T1000 (cell line): ENCODE measurements around the gene STK17B.
"Not testable (repeated sequence)": the region's sequence is repeated elsewhere in the genome, so short reads cannot be mapped to it uniquely, and the experiment has no call there.

Experiments used
- DNase-seq: peaks from one replicate; lab custom pipeline; 2025; ENCODE audit warnings: mixed read lengths; lab: John Stamatoyannopoulos, UW

STK17B gene

GRCh38 chr2:196171248-196171871 lies at the start of gene STK17B:
Gene STK17B, minus strand, starts transcription at chr2:196171578. Its CDS starts 8,195 bp downstream, at chr2:196163383.
- DNase-seq: peak; percentile 83

GRCh38 chr2:196220671-196221070 lies 49.3 kb upstream of the STK17B start:
- no peak for DNase-seq

- DNase-seq: no peak
Measured at GRCh38 chr2:196219671-196220070, 48.3 kb upstream of the STK17B start.

GRCh38 chr2:196218106-196218505 lies 46.7 kb upstream of the STK17B start:
- no peak for DNase-seq

GRCh38 chr2:196217116-196217515 lies 45.7 kb upstream of the STK17B start:
- DNase-seq: no peak

GRCh38 chr2:196215376-196215775 lies 44.0 kb upstream of the STK17B start:
- no peak for DNase-seq

- DNase-seq: no peak
Measured at GRCh38 chr2:196214156-196214555, 42.8 kb upstream of the STK17B start.

GRCh38 chr2:196213252-196213980 lies 42.0 kb upstream of the STK17B start:
- DNase-seq: no peak

GRCh38 chr2:196208915-196209314 lies 37.5 kb upstream of the STK17B start:
- no peak for DNase-seq

GRCh38 chr2:196206804-196207203 lies 35.4 kb upstream of the STK17B start:
- DNase-seq: no peak

GRCh38 chr2:196205881-196206435 lies 34.6 kb upstream of the STK17B start:
- no peak for DNase-seq

- no peak for DNase-seq
Measured at GRCh38 chr2:196205011-196205766, 33.8 kb upstream of the STK17B start.

- no peak for DNase-seq
Measured at GRCh38 chr2:196201229-196202009, 30.0 kb upstream of the STK17B start.

- DNase-seq: no peak
Measured at GRCh38 chr2:196200557-196200956, 29.2 kb upstream of the STK17B start.

- no peak for DNase-seq
Measured at GRCh38 chr2:196195758-196196157, 24.4 kb upstream of the STK17B start.

- DNase-seq: no peak
Measured at GRCh38 chr2:196195302-196195701, 23.9 kb upstream of the STK17B start.

GRCh38 chr2:196191541-196191940 lies 20.2 kb upstream of the STK17B start:
- DNase-seq: no peak

- no peak for DNase-seq
Measured at GRCh38 chr2:196187898-196188458, 16.6 kb upstream of the STK17B start.

- not testable (repeated sequence) for DNase-seq
Measured at GRCh38 chr2:196187175-196187700, 15.9 kb upstream of the STK17B start.

- no peak for DNase-seq
Measured at GRCh38 chr2:196186266-196186980, 15.0 kb upstream of the STK17B start.

- DNase-seq: no peak
Measured at GRCh38 chr2:196184921-196185320, 13.5 kb upstream of the STK17B start.
